NCI-H1417 treated with DMSO at 0.1 percent for 48 hours (cell line): ENCODE measurements around the gene DYNLT1.
"Not testable (repeated sequence)": the region's sequence is repeated elsewhere in the genome, so short reads cannot be mapped to it uniquely, and the experiment has no call there.

Source experiments
- DNase-seq: peaks from one replicate; lab custom pipeline; 2025; lab: John Stamatoyannopoulos, UW

The DYNLT1 gene

GRCh38 chr6:158640519-158640918 lies 4.0 kb downstream of the DYNLT1 start:
- no peak for DNase-seq

- DNase-seq = no peak
Observed at GRCh38 chr6:158639056-158639455, 5.5 kb downstream of the DYNLT1 start.

- no peak for DNase-seq
Observed at GRCh38 chr6:158638324-158638854, 6.2 kb downstream of the DYNLT1 start.

GRCh38 chr6:158636778-158637177 lies 7.8 kb downstream of the DYNLT1 start:
- no peak for DNase-seq

GRCh38 chr6:158635427-158636073 lies 9.0 kb downstream of the DYNLT1 start:
- DNase-seq = no peak

- DNase-seq = no peak
Observed at GRCh38 chr6:158634695-158635426, 9.7 kb downstream of the DYNLT1 start.

GRCh38 chr6:158633127-158633526 lies 11.4 kb downstream of the DYNLT1 start:
- no peak for DNase-seq

GRCh38 chr6:158632538-158633119 lies 11.9 kb downstream of the DYNLT1 start:
- not testable (repeated sequence) for DNase-seq

- DNase-seq = no peak
Observed at GRCh38 chr6:158631678-158632537, 12.6 kb downstream of the DYNLT1 start.

GRCh38 chr6:158630938-158631616 lies 13.5 kb downstream of the DYNLT1 start:
- no peak for DNase-seq

- no peak for DNase-seq
Observed at GRCh38 chr6:158629367-158630221, 14.9 kb downstream of the DYNLT1 start.

GRCh38 chr6:158628542-158628941 lies 16.0 kb downstream of the DYNLT1 start:
- DNase-seq = no peak

GRCh38 chr6:158627940-158628211 lies 16.7 kb downstream of the DYNLT1 start:
- no peak for DNase-seq

- no peak for DNase-seq
Observed at GRCh38 chr6:158627168-158627939, 17.2 kb downstream of the DYNLT1 start.

- no peak for DNase-seq
Observed at GRCh38 chr6:158626360-158627167, 18.0 kb downstream of the DYNLT1 start.

GRCh38 chr6:158625881-158626305 lies 18.6 kb downstream of the DYNLT1 start:
- DNase-seq = no peak

- DNase-seq = no peak
Observed at GRCh38 chr6:158624684-158625682, 19.6 kb downstream of the DYNLT1 start.
